Stimulated activated CD8-positive, alpha-beta memory T cell treated with anti-CD3 and anti-CD28 coated beads, Interleukin-4, amount 100 ng/mL, for 48 hours (primary cell): ENCODE measurements around the gene RNF17.

ENCODE experiments used
- DNase-seq: peaks from one replicate; pipeline ENCODE4 v3.0.0-alpha.2; 2020

RNF17 gene

DNA sequence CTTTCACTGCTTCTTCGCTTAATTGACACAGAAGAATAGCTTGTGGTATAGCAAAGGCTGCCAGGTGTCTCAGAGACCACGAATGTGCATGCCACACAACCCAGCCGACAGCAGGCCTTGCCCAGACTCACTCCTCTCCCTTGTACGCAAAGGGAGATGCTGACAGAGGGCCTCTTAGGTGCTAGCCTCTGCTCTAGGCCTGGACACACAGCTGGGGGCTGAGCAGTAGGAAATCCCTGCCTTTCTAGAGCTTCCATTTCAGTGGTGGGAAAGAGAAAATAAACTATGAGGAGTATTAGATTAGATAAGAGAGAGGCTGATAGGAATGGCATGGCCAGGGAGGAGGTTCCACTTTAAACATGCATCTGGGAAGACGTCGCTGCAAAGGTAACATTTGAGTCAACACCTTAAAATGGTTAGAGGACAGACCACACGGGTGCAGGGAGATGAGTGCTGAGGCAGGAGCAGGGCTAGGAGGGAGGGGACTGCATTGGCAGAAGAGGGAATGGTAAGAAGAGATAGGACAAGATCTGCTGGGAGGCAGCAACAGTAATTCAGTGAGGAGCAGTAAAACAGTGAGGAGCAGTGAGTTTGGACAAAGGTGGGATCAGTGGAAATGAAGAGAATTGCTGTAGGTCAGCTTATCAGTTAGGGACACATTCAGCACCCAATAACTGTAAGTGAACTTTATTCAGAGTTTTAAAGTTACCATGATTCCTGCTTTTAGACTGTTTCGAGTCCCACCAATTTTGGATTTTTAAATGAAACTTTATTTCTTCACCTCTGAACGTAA lies 100.0 kb downstream of the RNF17 start:
- DNase-seq = no peak

DNA sequence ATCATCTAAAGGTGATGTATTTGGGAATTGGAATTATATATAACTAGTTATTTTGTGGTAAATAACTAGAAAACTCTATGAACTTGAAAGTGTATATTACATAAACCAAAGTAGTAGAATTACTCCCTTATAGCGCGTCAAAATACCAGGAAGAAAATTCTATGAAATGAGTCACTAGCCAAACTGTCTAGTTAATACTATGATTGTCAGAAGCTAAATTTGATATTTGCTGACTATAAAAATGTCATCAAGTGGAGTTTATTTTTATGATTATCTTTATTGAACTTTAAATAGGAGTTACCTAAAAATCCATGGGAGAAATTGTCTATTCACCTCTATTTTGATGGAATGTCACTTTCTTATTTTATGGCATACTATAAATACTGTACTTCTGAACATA lies 100.6 kb downstream of the RNF17 start:
- no peak for DNase-seq

DNA sequence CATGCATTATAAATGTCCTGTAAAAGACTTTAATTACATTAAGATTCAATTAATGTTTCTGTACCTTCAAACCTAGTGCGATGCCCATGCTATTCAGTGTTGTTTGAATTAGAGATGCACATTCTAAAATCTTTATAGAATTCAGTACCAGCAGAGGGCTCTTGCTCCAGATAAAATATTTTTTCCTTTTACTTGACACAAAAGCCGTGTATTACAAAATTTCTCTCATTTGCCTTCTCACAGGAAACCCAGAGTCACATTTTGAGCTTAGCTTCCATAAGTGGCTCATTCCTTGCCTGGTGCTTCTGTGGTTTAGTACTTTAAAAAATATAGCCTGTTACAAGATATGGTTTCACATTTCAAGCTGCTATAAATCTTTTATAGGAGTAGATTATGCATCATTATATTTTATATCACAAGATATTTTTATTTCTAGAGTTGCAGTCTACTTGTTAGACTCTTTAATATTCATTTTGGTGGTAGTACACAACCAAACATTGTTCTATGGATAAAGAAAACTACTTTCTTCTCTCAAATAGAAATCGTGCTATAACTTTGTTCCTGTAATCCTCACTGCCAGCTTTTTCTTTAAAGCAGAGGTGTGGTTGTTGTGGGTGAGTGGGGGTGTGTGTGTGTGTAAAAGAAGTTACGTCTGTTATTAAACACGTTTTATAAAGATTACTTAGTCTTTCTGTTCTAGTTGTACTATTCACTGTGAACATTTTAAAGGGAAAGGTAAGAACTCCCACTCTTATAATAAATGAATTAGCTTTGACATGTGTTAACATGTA lies 101.4 kb downstream of the RNF17 start:
- DNase-seq = no peak

DNA sequence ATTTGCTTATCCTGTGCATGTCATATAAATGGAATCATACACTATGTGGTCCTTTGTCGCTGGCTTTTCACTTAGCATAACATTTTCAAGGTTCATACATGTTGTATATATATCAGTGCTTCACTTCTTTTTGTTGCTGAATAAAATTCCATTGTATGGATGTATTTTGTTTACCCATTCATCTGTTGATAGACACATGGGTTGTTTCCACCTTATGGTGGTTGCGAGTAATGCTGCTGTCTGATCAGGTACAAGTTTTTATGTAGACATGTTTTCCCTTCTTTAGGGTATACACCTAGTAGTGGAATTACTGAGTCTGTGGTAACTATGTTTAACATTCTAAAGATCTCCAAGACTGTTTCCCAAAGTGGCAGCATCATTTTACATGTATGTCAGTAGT lies 102.5 kb downstream of the RNF17 start:
- no peak for DNase-seq

DNA sequence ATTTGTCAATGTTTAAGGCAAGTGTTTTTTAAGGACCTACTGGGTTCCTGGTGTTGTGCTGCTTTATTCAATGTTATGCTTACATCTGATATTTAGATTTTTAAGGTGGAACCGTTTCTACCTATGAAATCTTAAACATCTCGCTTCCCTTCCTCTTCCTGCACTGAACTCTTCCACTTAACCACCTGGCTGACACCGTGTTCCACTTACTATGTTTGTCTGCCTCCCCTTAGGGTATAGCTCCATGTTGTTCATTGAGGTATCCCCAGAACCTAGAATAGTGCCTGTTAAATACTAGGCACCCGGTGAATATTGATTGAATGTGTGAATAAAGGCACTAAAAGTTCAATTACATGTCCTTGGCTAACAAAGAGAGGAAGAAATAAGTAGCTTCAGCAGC lies 104.9 kb downstream of the RNF17 start:
- DNase-seq = no peak

DNA sequence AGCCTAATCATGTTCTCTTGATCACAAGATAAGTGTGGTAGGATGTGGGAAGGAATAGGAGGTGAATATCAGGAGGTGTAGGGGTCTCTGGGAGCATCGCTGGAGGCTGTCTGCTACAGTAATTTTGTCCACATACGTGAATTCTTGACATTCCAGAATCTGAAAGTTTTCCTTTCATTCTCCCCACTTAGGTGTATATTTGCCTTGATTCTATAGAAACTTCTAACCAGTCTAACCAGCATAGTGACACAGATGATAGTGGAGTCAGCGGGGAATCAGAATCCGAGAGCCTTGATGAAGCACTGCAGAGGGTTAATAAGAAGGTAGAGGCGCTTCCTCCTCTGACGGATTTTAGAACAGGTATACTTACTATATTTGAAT lies 106.4 kb downstream of the RNF17 start:
- DNase-seq = no peak

DNA sequence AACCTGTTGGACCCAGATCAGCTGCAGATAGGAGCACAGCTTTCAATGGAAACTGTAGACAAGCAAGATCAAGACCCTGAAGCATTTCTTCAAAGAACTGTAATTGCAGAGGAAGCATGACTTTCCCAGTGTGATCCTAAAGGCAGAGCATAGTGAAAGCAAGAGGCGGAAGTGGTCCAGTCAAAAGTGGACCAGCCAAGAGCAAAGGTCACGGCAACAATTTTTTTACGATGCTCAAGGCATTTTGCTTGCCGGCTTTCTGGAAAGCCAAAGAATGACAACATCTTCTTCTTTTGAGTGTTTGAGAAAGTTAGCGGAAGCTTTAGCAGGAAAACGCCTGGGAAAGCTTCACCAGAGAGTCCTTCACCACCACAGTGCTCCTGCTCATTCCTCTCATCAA lies 111.6 kb downstream of the RNF17 start:
- DNase-seq = no peak

DNA sequence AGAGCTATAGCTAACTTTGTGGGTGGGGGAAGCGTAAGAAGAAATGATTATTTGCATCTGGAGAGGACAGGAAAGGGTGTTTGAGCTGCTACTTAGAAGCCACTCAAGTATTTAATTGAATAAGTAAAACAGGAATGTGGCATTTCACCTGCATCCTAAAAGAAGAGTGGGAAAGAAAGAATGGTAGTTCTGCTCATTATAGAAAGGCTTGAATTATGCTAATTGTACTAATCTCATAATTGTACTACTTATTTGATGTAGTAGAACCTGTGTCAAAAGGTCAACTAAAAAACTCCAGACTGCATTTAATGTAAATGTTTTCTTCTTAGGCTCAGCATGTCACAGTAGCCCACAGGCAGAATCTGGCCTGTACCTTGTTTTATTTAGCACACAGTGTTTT lies 113.6 kb downstream of the RNF17 start:
- DNase-seq = no peak

DNA sequence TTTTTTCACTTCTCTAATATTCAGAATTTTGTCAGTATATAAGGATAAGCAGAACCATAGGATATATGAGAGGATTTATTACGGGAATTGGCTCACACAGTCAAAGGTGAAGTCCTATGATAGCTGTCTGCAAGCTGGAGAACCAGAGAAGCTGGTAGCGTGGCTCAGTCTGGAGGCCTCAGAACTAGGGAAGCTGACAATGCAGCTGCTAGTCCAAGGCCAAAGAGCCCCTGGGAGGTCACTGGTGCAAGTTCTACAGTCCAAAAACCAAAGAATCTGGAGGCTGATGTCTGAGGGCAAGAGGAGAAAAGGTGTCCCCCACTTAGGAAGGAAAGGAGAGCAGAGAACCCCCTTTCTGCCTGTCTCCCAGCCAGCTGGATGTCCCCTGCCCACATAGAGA lies 114.4 kb downstream of the RNF17 start:
- no peak for DNase-seq

DNA sequence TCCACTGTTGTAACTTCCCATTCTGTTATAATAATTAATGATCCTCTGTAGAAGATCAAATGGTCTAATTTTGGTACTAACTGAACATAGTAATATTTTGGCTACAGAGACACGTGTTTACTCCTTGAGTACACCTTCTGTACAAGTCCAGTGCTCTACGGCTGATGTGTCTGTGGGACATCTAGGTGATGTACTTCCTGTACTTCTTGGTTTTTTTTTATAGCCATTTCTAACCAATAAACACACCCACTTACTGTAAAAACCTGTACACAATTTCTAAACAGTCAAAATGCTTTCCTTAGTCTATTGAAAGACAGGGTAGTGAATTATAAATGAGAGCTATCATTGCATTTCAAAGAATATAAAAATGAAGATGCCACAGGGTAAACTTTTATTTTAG lies 118.7 kb downstream of the RNF17 start:
- no peak for DNase-seq

DNA sequence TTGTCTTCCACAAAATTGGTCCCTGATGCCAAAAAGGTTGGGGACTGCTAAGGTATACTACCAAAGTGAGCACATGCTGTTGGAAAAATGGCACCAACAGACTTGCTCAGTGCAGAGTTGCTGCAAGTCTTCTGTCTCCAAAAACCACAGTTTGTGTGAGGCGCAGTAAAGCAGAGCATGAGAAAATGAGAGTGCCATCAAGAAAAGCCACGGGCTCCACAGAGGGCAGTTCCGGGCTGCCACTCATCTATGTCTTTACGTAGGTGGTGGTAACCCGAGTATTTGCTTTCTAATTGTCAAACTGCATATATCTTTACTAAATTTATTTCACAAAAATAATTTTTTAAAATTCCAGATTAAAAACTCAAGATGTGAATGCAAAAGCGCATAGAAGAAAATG lies 123.8 kb downstream of the RNF17 start:
- DNase-seq = no peak

DNA sequence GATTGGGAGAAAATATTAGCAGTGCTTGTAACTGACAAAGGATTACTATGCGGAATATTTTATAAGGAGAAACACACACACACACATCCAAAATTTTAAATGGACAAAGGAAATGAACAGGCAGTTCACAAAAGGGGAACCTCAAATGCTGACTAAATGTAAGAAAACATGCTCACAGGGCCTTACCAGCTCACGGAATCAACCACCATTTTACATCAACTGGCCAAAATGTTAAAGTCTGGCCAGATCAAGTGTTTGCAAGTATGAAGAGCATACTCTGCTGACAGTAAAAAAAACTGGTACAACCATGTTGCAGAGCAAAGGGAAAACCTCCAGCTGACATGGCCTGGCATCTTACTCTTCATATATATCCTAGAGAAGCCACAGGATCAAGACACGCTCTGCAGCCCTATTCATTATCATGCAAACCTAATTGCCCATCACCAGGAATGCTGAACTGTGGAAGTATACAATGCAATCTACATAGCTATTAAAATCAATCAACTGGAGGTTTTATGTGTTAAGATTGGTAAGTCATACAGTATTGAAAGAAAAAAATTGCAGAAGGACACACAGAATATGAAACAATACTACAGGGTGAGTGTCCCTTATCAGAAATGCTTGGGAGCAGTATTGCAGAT lies 124.4 kb downstream of the RNF17 start:
- DNase-seq = no peak

DNA sequence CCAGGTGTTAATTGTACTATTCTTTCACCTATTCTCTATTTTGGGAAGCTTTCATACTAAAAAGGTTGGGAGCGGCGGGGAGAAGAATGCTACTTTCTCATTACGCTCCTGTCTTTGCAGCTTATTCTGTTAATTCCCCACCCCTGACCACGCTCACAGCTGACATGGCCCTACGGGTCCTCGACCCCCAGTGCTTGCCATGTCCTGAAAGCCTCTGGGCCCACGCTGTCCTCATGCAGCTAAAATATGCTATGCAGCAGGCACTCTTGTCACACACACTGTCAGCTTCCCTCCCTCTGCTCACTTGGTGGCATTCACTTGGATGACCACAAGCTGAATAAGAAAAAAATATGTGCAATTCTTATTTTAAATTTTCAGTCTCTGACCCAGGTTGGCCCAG lies 126.3 kb downstream of the RNF17 start:
- no peak for DNase-seq

DNA sequence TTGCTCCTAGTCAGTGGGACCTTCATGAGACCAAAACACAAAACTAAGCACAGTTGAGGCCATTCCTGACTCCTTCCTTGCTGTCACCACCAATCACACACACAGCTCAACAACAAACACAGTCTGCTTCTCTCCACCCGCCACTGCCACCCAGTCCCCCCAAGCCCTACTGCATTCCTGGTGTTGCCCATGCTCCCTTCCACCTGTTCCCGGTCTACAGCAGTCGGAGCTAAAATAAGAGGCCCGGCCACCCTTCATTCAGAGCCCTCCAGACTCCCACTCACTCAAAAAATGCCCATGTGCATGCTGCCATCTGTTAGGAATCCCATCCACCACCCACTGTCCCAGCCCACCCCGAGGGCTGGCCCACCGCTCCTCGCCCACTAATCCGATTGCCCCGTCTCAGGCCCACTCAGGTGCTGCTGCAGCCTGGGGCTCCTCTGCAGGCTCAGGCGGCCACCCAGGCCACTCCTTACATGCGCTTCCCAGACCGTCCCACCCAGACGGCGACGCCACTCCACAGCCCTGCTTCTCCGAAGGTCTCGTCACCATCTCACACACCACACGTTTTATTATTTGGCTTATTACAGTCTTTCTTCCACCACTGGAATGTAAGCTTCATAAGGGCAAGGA lies 127.6 kb downstream of the RNF17 start:
- DNase-seq = no peak

DNA sequence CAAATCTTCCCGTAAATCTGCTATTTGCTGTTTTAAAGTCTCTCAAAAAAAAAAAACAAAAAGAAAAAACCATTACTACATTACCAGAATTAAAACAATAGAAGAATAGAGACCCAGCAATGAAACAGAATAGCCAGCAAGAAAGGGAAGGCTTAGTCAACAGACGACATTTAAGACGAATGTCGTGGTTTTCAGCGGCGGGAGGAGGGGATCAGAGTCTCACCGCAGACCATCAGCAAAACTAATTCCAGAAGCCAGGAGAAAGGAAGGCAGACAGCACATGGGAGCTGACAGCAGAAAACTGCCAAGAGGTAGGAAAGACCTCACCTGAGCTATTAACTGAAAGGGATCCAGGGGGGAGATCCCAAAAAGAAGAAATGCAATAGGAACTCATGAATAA lies 128.9 kb downstream of the RNF17 start:
- DNase-seq = no peak

DNA sequence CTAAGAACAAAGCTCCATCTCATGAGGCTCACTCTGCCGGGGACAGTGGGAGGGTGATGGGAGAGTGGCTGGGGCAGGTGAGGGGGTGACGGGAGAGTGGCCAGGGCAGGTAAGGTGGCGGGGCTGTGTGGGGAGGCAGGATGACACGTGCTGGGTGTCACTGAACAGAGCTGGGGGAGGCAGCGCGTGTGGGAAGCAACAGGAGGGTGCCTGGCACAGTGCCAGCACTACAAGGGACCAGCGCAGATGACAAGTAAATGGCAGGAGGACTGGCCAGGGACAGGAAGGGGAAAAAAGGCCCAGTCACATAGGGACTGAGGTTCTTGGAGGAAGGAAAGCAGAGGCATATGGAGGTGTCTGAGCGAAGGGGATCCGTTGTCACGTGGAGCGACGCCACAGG lies 129.9 kb downstream of the RNF17 start:
- DNase-seq = no peak

DNA sequence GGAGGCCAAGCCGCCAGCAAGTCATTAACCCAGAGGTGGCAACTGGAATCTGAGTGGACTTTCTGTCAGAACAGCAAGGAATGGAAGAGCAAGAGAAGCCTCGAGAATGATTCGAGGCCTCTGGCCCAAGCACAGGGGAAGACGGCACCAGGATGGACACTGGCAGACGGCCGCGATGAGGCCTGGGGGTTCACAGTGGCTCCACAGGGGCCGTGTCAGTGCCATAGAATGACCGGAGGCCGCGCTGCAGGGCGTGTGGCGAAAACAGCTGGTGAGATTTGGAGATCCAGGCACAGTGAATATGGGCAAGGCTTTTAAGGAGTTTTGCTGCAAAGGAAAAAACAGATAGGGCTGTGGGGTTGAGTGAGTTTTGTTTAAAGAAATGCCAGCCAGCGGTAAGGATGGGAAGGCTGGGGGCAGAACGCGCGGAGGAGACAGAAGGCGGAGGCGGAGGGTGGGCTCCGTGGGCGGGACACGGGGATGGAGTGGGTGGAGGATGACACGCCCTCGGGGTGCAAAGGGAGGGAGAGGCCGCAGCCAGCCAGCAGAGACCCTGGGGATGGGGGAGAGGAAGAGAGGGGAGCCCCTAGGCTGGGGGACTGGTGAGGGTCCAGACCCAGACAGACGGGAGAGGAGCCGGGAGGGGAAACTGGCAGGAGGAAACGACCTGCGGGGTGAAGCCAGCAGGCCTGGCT lies 130.5 kb downstream of the RNF17 start:
- no peak for DNase-seq

DNA sequence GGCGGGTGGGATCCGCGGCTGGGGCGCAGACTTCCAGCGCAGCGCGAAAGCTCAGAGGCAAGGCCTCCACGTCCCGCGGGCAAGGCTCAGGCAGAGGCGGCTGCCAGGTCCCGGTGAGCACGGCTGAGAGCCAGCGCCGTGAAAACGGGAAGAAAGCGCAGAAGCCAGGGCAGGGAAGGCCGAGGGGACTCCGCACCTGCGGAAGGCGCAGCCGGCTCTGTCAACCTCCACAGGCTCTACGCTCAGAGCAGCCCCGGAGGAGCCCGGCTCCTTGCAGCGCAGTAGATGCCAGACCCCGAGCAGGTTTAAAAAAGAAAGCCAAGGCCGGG lies 131.0 kb downstream of the RNF17 start:
- DNase-seq = no peak

DNA sequence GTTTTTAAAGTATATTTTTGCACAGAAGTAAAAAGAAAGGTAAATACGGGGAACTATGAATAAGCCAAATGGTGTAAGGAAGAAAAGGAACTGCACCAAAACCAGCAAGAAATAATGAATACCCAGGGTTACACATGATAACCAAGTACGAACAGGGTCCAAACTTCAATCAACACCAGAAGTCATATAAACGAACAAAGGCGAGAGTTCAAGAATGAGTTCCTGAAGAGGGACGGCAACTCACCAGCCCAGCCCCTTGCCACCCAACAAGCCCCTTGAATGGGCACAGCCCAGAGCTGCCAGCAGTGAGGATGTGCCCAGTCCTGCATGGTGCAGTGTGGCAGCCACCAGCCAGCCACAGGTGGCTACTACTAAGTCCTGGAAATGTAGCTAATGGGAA lies 132.1 kb downstream of the RNF17 start:
- no peak for DNase-seq

DNA sequence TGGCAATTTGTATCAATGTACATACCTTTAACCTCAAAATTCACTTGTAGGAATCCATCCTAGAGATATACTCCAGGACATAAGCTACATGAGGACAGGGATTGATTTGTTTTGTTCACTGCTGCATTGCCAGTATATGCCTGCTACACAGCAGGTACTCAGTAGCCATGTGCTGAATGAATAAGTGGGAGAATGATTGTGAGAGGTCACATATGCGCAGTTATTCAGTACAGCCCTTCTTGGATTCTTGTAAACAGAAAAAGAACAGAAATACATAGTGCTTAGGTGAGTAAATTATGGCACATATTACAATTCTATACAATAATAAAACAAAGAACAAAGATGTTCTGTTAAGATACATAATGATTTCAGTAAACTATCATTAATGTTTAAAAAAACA lies 133.3 kb downstream of the RNF17 start:
- no peak for DNase-seq

DNA sequence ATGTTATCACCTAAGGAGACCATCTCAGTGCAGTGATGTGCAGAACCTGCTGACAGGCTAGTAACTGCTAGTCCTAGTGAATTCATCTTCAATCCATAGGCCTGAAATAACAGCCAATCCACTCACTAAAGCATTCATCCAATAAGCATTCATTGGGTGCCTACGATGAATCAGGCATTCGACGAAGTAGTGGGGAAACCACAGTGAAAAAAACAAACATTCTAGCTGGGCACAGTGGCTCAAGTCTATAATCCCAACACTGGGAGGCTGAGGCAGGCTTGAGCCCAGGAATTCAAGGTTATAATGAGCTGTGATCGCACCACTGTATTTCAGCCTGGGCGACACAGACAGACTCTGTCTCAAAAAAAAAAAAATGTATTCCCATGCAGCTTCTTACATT lies 135.6 kb downstream of the RNF17 start:
- DNase-seq = no peak

DNA sequence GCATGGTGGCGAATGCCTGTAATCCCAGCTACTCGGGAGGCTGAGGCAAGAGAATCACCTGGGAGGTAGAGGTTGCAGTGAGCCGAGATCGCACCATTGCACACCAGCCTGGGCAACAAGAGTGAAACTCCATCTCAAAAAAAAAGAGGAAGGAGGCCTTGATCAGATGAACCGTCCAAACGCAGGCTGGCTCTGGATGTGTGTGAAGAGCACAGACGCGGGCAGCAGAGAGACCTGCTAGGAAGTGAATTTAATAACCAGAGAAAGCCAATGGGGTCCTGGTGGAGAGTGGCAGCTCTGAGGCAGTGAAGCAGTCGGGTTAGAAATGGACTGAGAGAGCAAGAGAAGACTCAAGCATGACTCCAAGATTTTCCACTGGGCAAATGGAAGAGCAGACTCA lies 136.5 kb downstream of the RNF17 start:
- no peak for DNase-seq

DNA sequence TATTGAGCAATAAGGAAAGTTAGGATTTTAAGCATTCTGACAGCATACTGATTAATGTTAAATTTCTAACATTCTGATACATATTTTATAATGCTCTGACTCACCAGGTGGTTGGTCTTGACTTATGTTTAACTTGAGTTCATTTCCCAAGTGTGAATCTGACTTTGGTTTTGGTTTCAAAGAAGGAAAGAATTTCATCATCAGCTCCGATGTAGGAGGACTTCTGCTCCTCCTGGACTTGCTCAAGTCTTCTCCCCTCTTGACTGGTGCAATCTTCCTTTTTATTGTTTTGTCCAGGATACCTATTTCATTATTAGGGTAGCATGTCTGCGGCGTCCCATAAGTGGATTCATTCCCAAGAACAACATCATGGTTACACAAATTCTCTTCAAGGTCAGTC lies 141.3 kb downstream of the RNF17 start:
- DNase-seq = no peak
